NCI-H82 treated with DMSO at 0.1 percent for 48 hours (cell line): ENCODE measurements around the gene TRIM43B.
"Not testable (repeated sequence)": the region's sequence is repeated elsewhere in the genome, so short reads cannot be mapped to it uniquely, and the experiment has no call there.

Experiments
- DNase-seq: peaks from one replicate; lab custom pipeline; 2025; ENCODE audit not compliant: unreplicated experiment; lab: John Stamatoyannopoulos, UW

TRIM43B gene

GRCh38 chr2:95484654-95485053, at the start of gene TRIM43B:
Gene TRIM43B (minus strand): TSS chr2:95484754. CDS start chr2:95482714, 2,040 bp downstream.
- DNase-seq = not testable (repeated sequence)

GRCh38 chr2:95531254-95531771, 46.8 kb upstream of the TRIM43B start:
- no peak for DNase-seq

GRCh38 chr2:95530734-95531133, 46.2 kb upstream of the TRIM43B start:
- DNase-seq = no peak

GRCh38 chr2:95526360-95527341, 42.1 kb upstream of the TRIM43B start:
- peak; percentile 33 for DNase-seq

GRCh38 chr2:95525294-95526035, 40.9 kb upstream of the TRIM43B start:
- DNase-seq = no peak

GRCh38 chr2:95524195-95524594, 39.6 kb upstream of the TRIM43B start:
- no peak for DNase-seq

- DNase-seq = no peak
Measured at GRCh38 chr2:95514718-95515117, 30.2 kb upstream of the TRIM43B start.

GRCh38 chr2:95514226-95514625, 29.7 kb upstream of the TRIM43B start:
- DNase-seq = not testable (repeated sequence)

GRCh38 chr2:95509408-95509807, 24.9 kb upstream of the TRIM43B start:
- no peak for DNase-seq

- no peak for DNase-seq
Measured at GRCh38 chr2:95505222-95505621, 20.7 kb upstream of the TRIM43B start.

GRCh38 chr2:95500854-95501253, 16.3 kb upstream of the TRIM43B start:
- DNase-seq = no peak

- DNase-seq = not testable (repeated sequence)
Measured at GRCh38 chr2:95492076-95492475, 7.5 kb upstream of the TRIM43B start.

GRCh38 chr2:95475025-95475424, 9.5 kb downstream of the TRIM43B start:
- not testable (repeated sequence) for DNase-seq

- DNase-seq = not testable (repeated sequence)
Measured at GRCh38 chr2:95467984-95468383, 16.6 kb downstream of the TRIM43B start.

GRCh38 chr2:95466572-95466971, 18.0 kb downstream of the TRIM43B start:
- not testable (repeated sequence) for DNase-seq

- not testable (repeated sequence) for DNase-seq
Measured at GRCh38 chr2:95463292-95463691, 21.3 kb downstream of the TRIM43B start.

GRCh38 chr2:95445317-95445716, 39.2 kb downstream of the TRIM43B start:
- DNase-seq = not testable (repeated sequence)

- not testable (repeated sequence) for DNase-seq
Measured at GRCh38 chr2:95442474-95443099, 42.0 kb downstream of the TRIM43B start.

- DNase-seq = not testable (repeated sequence)
Measured at GRCh38 chr2:95435872-95436209, 48.7 kb downstream of the TRIM43B start.

GRCh38 chr2:95435162-95435871, 49.2 kb downstream of the TRIM43B start:
- DNase-seq = not testable (repeated sequence)
